Superior temporal gyrus (tissue), 1 donor: ENCODE results near the gene DMTF1.
"Not testable (repeated sequence)": the region's sequence is repeated elsewhere in the genome, so short reads cannot be mapped to it uniquely, and the experiment has no call there.

Experiments
- DNase-seq: peaks from one replicate; pipeline ENCODE4 v3.0.0-alpha.2; 2016; ENCODE audit errors: extremely low spot score

The DMTF1 gene

DNA sequence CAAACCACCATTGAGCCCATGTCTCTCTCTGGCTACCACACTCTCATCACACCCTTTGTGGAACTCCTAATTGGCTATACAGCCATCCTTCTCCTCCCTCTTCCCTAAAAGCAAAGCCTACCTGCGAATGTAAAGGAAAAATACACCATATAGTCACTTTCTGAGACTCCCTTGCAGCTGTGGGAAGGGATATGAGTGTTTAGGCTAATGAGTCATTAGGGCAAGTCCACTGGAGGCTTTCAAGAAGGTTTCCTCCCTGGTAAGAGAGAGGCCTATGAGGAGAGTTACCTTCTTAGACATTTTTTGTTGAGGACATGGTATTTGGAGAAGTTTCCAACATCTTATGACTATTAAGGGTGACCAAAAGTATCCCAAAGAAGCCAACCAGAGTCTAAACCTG, 71.4 kb downstream of the DMTF1 start:
- no peak for DNase-seq

- DNase-seq, result no peak
Observed at GRCh38 chr7:87225696-87226095, 73.4 kb downstream of the DMTF1 start.

GRCh38 chr7:87226495-87226894, 74.2 kb downstream of the DMTF1 start:
- no peak for DNase-seq

DNA sequence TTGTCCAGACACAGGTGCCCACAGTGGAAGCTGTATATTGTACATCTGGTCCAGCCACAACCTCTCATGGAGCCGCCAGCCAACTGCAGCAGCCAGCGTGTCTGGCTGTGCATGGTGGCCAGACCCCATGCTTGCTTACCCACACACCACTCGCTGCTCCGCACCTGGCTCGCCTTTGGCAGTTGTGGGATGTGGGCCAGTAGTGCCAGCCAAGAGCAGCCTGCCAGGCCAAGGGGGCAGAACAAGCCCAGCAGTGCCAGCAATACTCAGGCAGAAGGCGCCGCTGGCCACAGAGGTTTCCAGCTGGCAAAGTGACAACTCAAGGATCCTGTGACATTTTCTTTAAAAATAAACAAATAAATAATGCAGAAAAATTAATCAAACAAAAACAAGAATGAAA, 79.0 kb downstream of the DMTF1 start:
- no peak for DNase-seq

- peak; percentile 69 for DNase-seq
Observed at GRCh38 chr7:87231711-87232110, 79.5 kb downstream of the DMTF1 start.

- no peak for DNase-seq
Observed at GRCh38 chr7:87234949-87235348, 82.7 kb downstream of the DMTF1 start.

GRCh38 chr7:87238464-87239051, 86.3 kb downstream of the DMTF1 start:
- not testable (repeated sequence) for DNase-seq

GRCh38 chr7:87245671-87246070, 93.4 kb downstream of the DMTF1 start:
- DNase-seq, result not testable (repeated sequence)
